Measurements from ENCODE around the gene CLDN8. TPM values are rescaled to one million over a fixed set of nuclear protein-coding genes. Genes with fewer than 3 reads are reported as not detected.

CLDN8 gene
- total and polyA plus RNA-seq, 8 donors: 0.89 to 4.1 (median 2.1) TPM; not detected in 5

DNA sequence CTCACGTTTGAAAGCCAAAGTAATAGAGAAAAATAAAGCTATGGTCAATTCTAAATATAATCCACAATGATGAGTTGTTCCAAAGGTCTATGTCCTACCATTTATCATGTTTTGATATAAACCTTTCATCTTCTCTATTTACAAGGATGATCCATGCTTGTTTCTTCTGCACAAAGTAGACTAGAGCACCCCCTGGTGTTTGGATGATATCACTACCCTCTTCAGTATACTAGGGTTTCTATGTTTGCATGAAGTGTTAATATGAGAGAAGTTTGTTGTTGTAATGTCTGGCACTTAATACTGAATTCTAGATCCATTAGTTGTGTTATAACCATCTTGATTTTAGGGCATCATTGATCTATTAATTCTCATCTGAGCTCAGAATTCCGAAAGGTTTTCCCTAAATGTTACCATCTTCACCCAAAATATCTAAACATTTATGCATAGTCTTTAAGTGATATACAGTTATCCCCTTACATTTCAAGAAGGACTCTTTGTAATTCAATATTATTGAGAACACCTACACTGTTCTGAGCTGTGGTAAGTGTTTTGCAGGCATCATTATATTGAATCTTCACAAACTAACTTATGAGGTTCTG is 21.1 kb downstream of the CLDN8 start:
- H3K9me3 ChIP-seq: no peaks in the 10 kb centered on the region
- peak in 1 of 2 donors; percentile 42 for DNase-seq
- no peak overlapping the region for H3K27ac ChIP-seq
- no peaks in the 10 kb centered on the region for H3K27me3 ChIP-seq
- H3K4me3 ChIP-seq: no peak overlapping the region
- intact Hi-C loops (cut with DNase I; ENCODE audit: low total_unique reads): no loop called here
- WGBS, 5 donors: 16 to 34% (median 25%) methylated on average over 2 of the region's 2 CpGs
- no peaks in the 10 kb centered on the region for H3K4me1 ChIP-seq
- TF ChIP-seq, protein P1, sequence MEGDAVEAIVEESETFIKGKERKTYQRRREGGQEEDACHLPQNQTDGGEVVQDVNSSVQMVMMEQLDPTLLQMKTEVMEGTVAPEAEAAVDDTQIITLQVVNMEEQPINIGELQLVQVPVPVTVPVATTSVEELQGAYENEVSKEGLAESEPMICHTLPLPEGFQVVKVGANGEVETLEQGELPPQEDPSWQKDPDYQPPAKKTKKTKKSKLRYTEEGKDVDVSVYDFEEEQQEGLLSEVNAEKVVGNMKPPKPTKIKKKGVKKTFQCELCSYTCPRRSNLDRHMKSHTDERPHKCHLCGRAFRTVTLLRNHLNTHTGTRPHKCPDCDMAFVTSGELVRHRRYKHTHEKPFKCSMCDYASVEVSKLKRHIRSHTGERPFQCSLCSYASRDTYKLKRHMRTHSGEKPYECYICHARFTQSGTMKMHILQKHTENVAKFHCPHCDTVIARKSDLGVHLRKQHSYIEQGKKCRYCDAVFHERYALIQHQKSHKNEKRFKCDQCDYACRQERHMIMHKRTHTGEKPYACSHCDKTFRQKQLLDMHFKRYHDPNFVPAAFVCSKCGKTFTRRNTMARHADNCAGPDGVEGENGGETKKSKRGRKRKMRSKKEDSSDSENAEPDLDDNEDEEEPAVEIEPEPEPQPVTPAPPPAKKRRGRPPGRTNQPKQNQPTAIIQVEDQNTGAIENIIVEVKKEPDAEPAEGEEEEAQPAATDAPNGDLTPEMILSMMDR (IDR thresholded peaks at IDR 0.05): peak in 3 of 7 experiments; percentile 19 to 40 (median 35)
- TF ChIP-seq EP300 (IDR thresholded peaks at IDR 0.05): no peak
- no peaks in the 10 kb centered on the region for H3K36me3 ChIP-seq

DNA sequence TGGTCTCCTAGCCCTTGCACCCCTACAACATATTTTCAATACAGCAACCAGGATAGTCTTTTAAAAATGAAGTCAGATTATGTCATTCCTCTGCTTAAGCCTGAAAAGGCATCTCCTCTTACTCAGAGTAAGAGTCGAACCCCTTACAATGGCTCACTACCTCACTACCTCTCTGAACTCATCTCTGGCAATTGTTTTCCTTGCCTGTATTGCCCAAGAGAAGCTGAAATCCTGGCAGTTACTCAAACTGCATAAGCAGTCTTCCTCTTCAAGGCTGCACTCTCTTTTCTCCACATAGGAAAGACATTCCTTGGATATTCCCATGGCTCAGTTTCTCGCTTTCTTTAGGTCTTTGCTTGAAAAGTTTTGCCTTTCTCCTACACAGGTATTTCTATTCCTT is 22.7 kb downstream of the CLDN8 start:
- H3K4me1 ChIP-seq: no peaks in the 10 kb centered on the region
- H3K9me3 ChIP-seq: no peaks in the 10 kb centered on the region
- intact Hi-C loops (cut with DNase I; ENCODE audit: low total_unique reads): no loop called here
- H3K27ac ChIP-seq: no peak overlapping the region
- no peak overlapping the region for H3K4me3 ChIP-seq
- no peaks in the 10 kb centered on the region for H3K36me3 ChIP-seq
- no peaks in the 10 kb centered on the region for H3K27me3 ChIP-seq
- WGBS, 5 donors: 74 to 90% (median 86%) methylated on average over 2 of the region's 2 CpGs
- TF ChIP-seq, protein P1 (IDR thresholded peaks at IDR 0.05): no peak
- TF ChIP-seq EP300 (IDR thresholded peaks at IDR 0.05): no peak
- TF ChIP-seq POLR2A (IDR thresholded peaks at IDR 0.05): no peak
- no peak for TF ChIP-seq POLR2AphosphoS5 (IDR thresholded peaks at IDR 0.05)
- no peak for DNase-seq

DNA sequence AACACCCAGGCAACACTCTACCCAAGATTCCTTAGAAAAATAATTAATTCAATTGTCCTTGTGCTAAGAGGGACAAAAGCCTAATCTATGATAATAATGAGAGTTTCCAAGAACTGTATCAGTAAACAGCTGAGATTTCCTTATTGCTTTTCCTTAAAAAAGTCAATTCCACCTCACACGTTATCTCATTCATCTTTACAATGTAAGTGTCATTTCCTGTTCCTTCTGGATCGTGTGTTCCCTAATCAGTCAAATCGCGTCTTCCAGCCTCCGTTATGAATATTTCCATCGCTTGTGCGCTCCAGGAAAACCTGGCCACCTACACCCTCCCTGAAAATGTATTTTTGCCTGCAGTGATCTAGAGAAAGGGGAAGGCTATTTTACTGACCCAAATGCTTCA is 25.3 kb downstream of the CLDN8 start:
- DNase-seq: no peak
- TF ChIP-seq, protein P1 (IDR thresholded peaks at IDR 0.05): no peak
- no peak for TF ChIP-seq POLR2AphosphoS5 (IDR thresholded peaks at IDR 0.05)
- TF ChIP-seq POLR2A (IDR thresholded peaks at IDR 0.05): no peak
- TF ChIP-seq EP300 (IDR thresholded peaks at IDR 0.05): no peak
- Histone ChIP-seq H3K4me1 (no peaks in the 10 kb centered on the region), H3K27ac (no peak overlapping the region), H3K4me3 (no peak overlapping the region), H3K27me3 (no peaks in the 10 kb centered on the region), H3K9me3 (no peaks in the 10 kb centered on the region), H3K36me3 (no peaks in the 10 kb centered on the region)
- intact Hi-C loops (cut with DNase I; ENCODE audit: low total_unique reads): no loop called here
- WGBS, 5 donors: 77 to 83% (median 81%) methylated on average over 7 of the region's 7 CpGs

DNA sequence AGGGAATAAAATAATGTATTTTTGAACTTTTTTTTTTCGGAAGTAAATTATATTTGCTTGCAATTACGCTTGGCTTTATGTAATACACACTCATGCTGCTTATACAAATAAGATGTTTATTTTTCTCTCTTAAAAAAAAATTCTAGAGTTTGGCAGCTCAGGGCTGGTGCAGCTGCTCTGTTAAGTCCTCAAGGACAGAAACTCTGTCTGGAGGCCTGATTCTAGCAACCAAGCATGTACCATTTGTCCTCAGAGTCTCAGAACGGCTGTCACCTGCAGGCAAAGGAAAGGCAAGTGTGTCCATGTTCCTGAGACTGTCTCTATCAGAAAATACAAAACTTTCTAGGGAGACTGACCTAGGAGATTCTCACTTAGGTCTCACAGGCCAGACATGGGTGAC is 26.1 kb downstream of the CLDN8 start:
- intact Hi-C loops (cut with DNase I; ENCODE audit: low total_unique reads): no loop called here
- Histone ChIP-seq H3K4me1 (no peaks in the 10 kb centered on the region), H3K27me3 (no peaks in the 10 kb centered on the region), H3K36me3 (no peaks in the 10 kb centered on the region), H3K27ac (no peak overlapping the region), H3K4me3 (no peak overlapping the region), H3K9me3 (no peaks in the 10 kb centered on the region)
- WGBS, 5 donors: 38 to 61% (median 47%) methylated on average over 3 of the region's 3 CpGs
- no peak for DNase-seq
- TF ChIP-seq POLR2A (IDR thresholded peaks at IDR 0.05) (no peak), EP300 (IDR thresholded peaks at IDR 0.05) (no peak), POLR2AphosphoS5 (IDR thresholded peaks at IDR 0.05) (no peak)
- TF ChIP-seq, protein P1 (IDR thresholded peaks at IDR 0.05): no peak
